Astrocyte of the cerebellum (primary cell): ENCODE data around the gene STX5.
"Not testable (repeated sequence)": the region's sequence is repeated elsewhere in the genome, so short reads cannot be mapped to it uniquely, and the experiment has no call there.

Experiments used
- DNase-seq: peaks from one replicate; pipeline ENCODE4 v3.0.0-alpha.2; 2011; ENCODE audit warnings: low read depth
- H3K4me3 ChIP-seq: 2 replicates; pipeline ENCODE4 v1.5.1; 2011; ENCODE audit warnings: mild to moderate bottlenecking, low read depth, low read length, moderate library complexity
- CTCF ChIP-seq: IDR thresholded peaks from 2 replicates; pipeline ENCODE4 v1.5.1; 2012; ENCODE audit warnings: low read length, low read depth, moderate library complexity, mild to moderate bottlenecking; ENCODE audit errors: missing control alignments
- in situ Hi-C: cut with HindIII; loops from 2 replicates; pipeline ENCODE4 v1.10.0; 2017; ENCODE audit warnings: low sequenced_read_pairs

STX5 gene

DNA sequence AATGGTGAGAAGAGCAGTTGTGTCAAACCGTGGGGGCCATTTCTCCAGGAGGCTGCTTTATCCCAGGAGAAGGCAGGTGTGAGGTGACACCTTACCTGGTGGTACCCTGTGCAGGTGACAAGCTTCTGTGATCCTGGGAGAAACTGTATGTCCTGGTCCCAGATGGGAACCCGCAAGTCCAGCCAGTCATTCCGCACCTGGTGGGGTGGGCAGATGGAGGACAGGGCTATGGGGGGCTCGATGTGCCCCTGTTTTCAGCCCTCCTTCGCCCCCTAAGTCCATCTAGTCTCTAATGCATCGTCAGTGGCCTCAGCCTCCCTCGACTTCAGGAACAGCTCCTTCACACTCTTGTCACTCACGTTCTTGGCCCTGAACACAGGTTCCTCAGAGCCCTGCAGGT lies 3.5 kb upstream of the STX5 start:
- TF ChIP-seq CTCF, result no peak
- DNase-seq, result no peak
- H3K4me3 ChIP-seq, result no peak overlapping the region
- in situ Hi-C loops, result no loop called here

GRCh38 chr11:62832336-62833234 lies 734 bp upstream of the STX5 start, which contains the start of gene TEX54:
TEX54 (minus strand) TSS chr11:62832841.
- peak within 1 kb of the TSS; percentile 92 for H3K4me3 ChIP-seq
- in situ Hi-C loops, result no loop called here
- no peak for TF ChIP-seq CTCF
- DNase-seq, result no peak

- no peak for DNase-seq
- in situ Hi-C loops, result no loop called here
- peak overlapping the region; percentile 92 for H3K4me3 ChIP-seq
- TF ChIP-seq CTCF, result no peak
Observed at GRCh38 chr11:62830904-62831519, 839 bp downstream of the STX5 start.

GRCh38 chr11:62828130-62828529 lies 3.7 kb downstream of the STX5 start:
- in situ Hi-C loops, H3K4me3 ChIP-seq, DNase-seq: not testable (repeated sequence)

DNA sequence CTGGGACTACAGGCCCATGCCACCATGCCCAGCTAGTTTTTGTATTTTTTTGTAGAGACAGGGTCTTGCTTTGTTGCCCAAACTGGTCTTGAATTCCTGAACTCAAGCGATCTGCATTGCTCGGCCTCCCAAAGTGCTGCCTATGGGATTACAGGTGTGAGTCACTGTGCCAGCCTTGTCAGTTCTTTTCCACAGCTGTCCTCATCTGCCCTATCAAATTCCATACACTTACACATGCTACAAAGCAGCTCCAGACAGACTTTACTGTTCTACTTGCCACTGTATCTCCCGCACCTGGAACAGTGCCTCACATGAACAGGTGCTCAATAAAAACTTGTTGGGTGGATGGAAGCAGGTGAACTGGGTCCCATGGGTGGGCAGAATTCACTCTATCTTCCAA lies 8.2 kb downstream of the STX5 start:
- in situ Hi-C loops, result no loop called here
- no peak for DNase-seq
- TF ChIP-seq CTCF, result no peak
- H3K4me3 ChIP-seq, result no peak overlapping the region

DNA sequence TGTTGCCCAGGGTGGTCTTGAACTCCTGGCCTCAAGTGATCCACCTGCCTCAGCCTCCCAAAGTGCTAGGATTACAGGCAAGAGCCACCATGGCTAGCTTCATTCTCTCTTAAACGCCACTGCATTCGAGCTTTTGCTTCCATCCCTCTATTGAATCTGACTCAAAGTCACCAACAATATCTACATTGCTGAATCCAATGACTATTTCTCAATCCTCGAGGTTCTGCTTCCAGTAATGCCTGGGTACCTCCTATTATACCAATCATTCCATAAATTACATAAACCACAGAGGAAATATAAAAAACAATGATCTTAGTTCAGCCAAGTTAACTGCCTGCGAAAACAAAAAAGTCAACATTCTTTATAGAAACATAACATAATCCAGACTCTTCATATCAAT lies 14.7 kb downstream of the STX5 start:
- no peak overlapping the region for H3K4me3 ChIP-seq
- no peak for DNase-seq
- TF ChIP-seq CTCF, result no peak
- in situ Hi-C loops, result no loop called here

- DNase-seq, result no peak
Observed at GRCh38 chr11:62816557-62816956, 15.3 kb downstream of the STX5 start.

More at GRCh38 chr11:62816557-62816956, 15.3 kb downstream of the STX5 start:
- TF ChIP-seq CTCF, result no peak
- in situ Hi-C loops, result no loop called here
- H3K4me3 ChIP-seq, result no peak overlapping the region
